Activated effector memory CD4-positive, alpha-beta T cell treated with Interleukin-2 at 50 U/mL for 16 hours (primary cell): Measurements from ENCODE around the gene VWA1.
"Not testable (repeated sequence)": the region's sequence is repeated elsewhere in the genome, so short reads cannot be mapped to it uniquely, and the experiment has no call there.

Experiments used
- DNase-seq: peaks from one replicate; pipeline ENCODE4 v3.0.0-alpha.2; 2020

Gene VWA1

DNA sequence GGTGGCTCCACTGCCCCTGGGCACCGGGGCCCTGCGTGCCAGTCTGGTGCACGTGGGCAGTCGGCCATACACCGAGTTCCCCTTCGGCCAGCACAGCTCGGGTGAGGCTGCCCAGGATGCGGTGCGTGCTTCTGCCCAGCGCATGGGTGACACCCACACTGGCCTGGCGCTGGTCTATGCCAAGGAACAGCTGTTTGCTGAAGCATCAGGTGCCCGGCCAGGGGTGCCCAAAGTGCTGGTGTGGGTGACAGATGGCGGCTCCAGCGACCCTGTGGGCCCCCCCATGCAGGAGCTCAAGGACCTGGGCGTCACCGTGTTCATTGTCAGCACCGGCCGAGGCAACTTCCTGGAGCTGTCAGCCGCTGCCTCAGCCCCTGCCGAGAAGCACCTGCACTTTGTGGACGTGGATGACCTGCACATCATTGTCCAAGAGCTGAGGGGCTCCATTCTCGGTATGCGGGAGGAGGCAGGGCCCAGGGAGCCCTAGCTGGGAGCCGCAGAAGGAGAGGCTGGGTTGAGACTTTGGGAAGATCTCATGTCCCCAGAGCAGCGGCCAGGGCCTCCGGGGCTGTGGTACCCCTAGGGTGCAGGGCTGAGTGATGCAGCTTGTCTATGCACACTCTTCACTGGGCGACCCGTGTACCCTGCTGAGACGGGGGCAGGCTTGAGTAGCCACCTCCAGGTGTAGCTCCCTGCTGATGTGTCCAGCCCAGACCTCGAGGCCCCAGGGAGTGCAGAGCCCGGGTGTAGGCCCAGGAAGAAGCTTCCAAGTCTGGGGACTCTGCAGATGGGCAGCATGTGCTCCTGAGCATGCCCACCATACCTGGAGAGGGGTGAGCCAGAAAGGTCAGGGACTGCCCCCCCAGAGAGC lies 1.8 kb downstream of the VWA1 start:
- DNase-seq = no peak

DNA sequence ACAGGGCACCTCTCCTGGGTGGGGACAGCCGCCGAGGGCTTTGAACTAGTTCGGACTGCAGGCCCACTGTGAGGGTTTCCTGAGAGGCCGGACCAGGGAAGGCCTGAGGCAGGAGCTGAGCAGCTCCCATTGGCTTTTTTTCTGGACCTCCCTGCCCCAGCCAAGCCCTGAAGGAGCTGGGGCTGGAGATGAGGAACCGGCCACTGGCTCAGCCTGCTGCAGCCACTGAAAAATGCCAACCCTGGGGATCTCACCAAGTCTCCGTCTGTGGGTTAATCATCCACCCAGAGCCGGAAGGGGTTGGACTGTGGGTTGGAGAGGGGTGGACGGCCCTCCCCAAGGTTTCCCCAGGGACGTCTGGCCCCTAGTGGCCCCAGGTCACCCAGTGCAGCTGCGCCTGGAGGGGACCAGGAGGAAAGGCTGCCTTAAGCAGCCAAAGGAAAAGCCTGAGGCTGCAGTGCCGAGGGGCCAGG lies 2.5 kb downstream of the VWA1 start:
- no peak for DNase-seq

GRCh38 chr1:1438531-1439381 lies 3.3 kb downstream of the VWA1 start:
- DNase-seq = no peak

GRCh38 chr1:1439546-1440261 lies 4.2 kb downstream of the VWA1 start:
- DNase-seq = no peak

- no peak for DNase-seq
Observed at GRCh38 chr1:1440262-1441001, 4.9 kb downstream of the VWA1 start.

GRCh38 chr1:1441002-1441888 lies 5.8 kb downstream of the VWA1 start:
- DNase-seq = peak; percentile 32

- no peak for DNase-seq
Observed at GRCh38 chr1:1442069-1442770, 6.7 kb downstream of the VWA1 start.

DNA sequence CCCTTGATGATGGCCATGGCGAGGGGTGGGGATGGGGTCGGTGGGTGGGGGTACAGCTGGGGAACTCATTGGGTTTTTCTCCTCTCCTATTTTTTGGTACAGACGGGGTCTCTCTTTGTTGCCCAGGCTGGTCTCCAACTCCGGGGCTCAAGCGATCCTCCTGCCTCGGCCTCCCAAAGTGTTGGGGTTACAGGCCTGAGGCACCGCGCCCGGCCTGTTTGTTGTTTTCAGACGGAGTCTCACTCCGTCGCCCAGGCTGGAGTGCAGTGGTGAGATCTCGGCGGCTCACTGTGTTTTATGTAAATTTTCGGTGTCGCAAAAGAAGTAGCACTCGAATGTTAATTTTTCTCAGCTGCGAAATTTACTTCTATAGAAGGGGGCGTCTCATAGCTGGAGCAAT lies 11.1 kb downstream of the VWA1 start:
- not testable (repeated sequence) for DNase-seq

DNA sequence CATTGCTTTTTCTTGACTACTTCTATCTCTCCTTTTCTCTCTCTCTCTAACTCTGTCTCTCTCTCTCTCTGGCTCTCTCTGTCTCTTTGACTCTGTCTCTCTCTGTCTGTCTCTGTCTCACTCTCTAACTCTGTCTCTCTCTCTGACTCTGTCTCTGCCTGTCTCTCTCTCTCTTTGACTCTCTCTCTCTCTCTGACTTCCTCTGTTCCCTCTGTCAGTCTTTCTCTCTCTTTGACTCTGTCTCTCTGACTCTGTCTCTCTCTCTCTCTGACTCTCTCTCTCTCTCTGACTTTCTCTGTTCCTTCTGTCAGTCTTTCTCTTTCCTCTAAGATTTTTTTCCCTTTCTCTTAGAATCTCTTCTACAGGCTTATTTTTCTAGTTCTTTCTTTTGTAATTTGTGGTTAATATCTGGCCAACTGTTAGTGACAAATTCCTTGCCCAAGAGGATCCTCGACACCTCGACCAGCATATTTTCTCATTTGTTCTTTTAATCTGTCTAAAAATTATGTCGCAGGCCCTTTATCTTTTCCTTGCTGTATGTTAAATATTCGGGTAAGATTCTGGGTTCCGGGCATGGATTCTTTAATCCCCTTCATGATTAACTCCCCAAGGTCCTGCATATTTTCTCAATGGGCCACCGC lies 13.7 kb downstream of the VWA1 start, which contains the start of gene ATAD3C:
ATAD3C (plus strand) TSS at position 591 of the 641 bp plus-strand sequence. CDS start 995 bp downstream, outside the sequence.
- DNase-seq = no peak

GRCh38 chr1:1450616-1451015 lies 15.1 kb downstream of the VWA1 start:
- DNase-seq = not testable (repeated sequence)

GRCh38 chr1:1451696-1452364 lies 16.3 kb downstream of the VWA1 start:
- no peak for DNase-seq

GRCh38 chr1:1452365-1452739 lies 16.9 kb downstream of the VWA1 start:
- DNase-seq = not testable (repeated sequence)

GRCh38 chr1:1452882-1453281 lies 17.4 kb downstream of the VWA1 start:
- no peak for DNase-seq

- DNase-seq = not testable (repeated sequence)
Observed at GRCh38 chr1:1454286-1455056, 19.0 kb downstream of the VWA1 start.

DNA sequence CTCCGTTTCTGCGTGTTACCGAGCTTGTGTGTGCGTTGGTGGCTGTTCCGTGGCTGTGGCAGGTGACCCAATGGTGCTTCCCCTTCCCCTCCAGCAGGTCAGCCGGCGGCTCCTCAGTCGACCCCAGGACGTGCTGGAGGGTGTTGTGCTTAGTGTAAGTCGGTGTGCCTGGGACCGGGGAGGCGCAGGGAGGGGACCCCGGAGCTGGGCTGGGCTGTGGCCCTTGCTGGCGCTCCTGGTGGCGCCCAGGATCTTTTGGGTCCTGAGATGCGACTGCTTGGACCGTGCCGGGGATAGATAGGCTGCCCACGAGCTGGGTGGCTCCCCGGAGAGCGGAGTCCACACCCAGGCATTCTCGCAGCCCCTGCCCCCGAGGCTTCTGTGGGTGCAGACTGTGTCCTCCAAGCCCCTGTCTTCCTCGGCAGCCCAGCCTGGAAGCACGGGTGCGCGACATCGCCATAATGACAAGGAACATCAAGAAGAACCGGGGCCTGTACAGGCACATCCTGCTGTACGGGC lies 19.9 kb downstream of the VWA1 start:
- DNase-seq = no peak

DNA sequence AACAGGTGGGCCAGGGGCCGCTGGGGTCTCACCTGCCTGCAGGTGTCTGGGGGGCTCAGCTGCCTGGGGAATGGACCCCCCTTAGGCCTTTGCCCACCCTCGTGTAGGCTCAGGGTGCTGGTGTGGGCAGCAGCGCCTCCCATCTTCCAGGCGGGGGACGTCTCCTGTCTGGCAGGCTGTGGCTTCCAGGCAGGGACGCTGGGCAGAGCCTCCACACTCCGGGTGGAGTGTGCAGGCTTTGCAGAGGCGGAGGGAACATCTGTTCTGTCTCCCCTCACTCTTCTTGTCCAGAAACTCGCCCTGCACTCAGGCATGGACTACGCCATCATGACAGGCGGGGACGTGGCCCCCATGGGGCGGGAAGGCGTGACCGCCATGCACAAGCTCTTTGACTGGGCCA lies 20.4 kb downstream of the VWA1 start:
- not testable (repeated sequence) for DNase-seq

GRCh38 chr1:1456683-1457255 lies 21.3 kb downstream of the VWA1 start:
- not testable (repeated sequence) for DNase-seq

- DNase-seq = not testable (repeated sequence)
Observed at GRCh38 chr1:1459156-1459555, 23.7 kb downstream of the VWA1 start.
